Measurements from ENCODE around the gene KCNQ2.

DNA sequence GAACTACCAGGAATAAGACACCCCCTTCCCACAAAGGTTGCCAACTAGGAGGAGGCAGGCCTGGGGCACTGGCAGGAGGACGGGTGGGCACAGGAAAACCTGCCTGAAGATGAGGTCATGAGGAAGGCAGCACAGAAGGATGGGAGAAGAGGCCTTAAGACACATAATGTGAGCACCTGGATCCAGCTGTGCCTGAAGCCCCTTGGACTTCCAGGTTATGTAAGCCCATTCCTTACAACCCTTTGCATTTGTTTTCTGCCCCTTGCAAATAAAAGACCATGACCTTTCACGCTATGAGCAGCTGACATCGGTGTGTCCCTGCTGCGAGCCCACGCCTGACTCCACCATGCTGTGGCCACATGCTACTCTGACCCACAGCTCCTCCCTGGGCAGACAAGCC is 23.4 kb downstream of the KCNQ2 start:
- TF ChIP-seq, protein P1, sequence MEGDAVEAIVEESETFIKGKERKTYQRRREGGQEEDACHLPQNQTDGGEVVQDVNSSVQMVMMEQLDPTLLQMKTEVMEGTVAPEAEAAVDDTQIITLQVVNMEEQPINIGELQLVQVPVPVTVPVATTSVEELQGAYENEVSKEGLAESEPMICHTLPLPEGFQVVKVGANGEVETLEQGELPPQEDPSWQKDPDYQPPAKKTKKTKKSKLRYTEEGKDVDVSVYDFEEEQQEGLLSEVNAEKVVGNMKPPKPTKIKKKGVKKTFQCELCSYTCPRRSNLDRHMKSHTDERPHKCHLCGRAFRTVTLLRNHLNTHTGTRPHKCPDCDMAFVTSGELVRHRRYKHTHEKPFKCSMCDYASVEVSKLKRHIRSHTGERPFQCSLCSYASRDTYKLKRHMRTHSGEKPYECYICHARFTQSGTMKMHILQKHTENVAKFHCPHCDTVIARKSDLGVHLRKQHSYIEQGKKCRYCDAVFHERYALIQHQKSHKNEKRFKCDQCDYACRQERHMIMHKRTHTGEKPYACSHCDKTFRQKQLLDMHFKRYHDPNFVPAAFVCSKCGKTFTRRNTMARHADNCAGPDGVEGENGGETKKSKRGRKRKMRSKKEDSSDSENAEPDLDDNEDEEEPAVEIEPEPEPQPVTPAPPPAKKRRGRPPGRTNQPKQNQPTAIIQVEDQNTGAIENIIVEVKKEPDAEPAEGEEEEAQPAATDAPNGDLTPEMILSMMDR (IDR thresholded peaks at IDR 0.05): no peak
- no peak for TF ChIP-seq POLR2A (IDR thresholded peaks at IDR 0.05)

All from adrenal gland (tissue), 5 donors.